HFF-Myc (cell line): Measurements from ENCODE around the gene STX8.

Experiments used
- DNase-seq: peaks from one replicate; pipeline ENCODE4 v3.0.0-alpha.2; 2011; ENCODE audit warnings: low read depth; ENCODE audit errors: extremely low read depth
- H3K4me3 ChIP-seq: replicated peaks from 2 replicates; pipeline ENCODE4 v1.5.1; 2011; ENCODE audit warnings: low read depth, mild to moderate bottlenecking, control low read depth, low read length
- CTCF ChIP-seq: IDR thresholded peaks from 2 replicates; pipeline ENCODE4 v1.5.1; 2012; ENCODE audit warnings: mild to moderate bottlenecking, low read depth, low read length, control low read depth; ENCODE audit errors: missing control alignments

Gene STX8

GRCh38 chr17:9487406-9487805 lies 88.2 kb downstream of the STX8 start:
- DNase-seq, result no peak

DNA sequence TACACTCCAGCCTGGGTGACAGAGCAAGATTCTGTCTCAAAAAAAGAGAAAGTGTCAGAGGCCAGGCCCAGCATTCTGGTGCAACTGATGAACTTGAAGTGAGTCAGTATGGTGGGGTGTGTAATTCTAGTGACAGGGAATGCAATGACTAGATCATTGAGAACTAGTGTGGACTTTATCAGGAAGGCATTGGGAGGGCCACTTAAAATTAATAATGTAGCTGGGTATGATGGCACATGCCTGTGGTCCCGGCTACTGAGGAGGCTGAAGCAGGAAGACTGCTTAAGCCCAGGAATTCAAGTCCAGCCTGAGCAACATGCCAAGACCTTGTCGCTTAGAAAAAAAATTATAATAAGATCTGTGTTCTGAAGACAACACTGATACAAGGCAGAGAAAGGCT lies 90.8 kb downstream of the STX8 start:
- no peak for TF ChIP-seq CTCF
- no peak overlapping the region for H3K4me3 ChIP-seq
- DNase-seq, result no peak

More at GRCh38 chr17:9487406-9487805, 88.2 kb downstream of the STX8 start:
- no peak overlapping the region for H3K4me3 ChIP-seq
- no peak for TF ChIP-seq CTCF

DNA sequence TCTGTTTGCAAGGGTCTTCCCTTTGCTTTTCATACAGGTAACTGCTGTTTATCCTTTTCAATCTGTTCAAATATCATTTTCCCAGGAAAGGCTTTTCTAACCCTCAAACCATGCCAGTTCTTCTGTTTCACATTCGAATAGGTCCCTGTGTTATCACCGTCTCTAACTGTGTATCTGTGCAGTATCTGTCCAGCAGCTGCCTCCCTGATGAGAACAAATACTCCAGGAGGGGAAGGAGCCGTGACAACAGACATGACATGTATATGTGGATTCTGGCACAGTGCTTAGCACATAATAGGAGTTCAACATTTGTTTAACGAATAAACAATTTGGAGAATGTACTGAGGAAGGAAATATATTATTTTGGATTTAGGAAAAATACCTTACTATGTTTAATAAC lies 95.7 kb downstream of the STX8 start:
- H3K4me3 ChIP-seq, result no peak overlapping the region
- TF ChIP-seq CTCF, result no peak
- no peak for DNase-seq

DNA sequence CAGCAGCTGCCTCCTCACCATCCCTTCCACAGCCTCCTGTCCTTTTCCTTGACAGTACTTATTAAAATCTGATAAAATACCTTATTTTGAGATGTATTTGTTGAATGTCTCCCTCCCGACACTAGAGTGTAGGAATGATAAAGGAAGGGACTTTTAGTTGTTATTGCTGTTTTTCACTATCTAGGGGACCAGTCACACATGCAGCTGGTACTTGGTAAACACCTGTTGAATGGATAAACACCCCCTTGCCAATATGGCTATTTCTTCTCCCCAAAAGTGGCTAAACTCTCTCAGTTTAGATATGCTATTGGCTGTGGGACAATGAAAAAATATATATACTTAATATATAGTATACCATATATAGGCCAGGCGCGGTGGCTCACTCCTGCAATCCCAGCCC lies 96.7 kb downstream of the STX8 start:
- no peak overlapping the region for H3K4me3 ChIP-seq
- no peak for DNase-seq
- TF ChIP-seq CTCF, result no peak

DNA sequence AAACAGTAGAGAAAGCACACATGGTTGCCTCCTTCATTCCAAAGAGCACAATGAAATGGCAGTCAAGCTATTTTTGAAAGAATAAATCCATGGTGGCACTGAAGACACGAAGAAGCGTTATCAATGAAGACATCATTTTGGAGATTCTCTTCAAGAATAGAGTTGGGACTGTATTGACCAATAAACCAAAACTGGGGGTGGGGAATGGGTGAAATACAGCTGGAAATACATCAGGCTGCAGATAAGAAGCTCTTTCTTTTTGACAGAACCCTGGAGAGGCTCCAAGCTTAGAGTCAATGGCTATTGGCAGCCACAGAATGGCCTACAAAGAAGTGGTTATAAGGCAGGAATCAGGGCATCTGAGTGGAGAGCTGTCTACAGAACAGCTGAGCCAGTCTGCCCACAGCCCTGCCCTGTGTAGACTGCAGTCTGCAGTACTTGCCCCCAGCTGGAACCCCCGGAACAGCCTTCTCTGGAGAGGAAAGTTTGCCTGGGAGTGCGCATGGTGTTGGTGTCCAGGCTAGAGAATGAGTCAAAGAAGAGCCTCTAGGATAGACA lies 100.4 kb downstream of the STX8 start:
- no peak overlapping the region for H3K4me3 ChIP-seq
- DNase-seq, result no peak
- TF ChIP-seq CTCF, result no peak

DNA sequence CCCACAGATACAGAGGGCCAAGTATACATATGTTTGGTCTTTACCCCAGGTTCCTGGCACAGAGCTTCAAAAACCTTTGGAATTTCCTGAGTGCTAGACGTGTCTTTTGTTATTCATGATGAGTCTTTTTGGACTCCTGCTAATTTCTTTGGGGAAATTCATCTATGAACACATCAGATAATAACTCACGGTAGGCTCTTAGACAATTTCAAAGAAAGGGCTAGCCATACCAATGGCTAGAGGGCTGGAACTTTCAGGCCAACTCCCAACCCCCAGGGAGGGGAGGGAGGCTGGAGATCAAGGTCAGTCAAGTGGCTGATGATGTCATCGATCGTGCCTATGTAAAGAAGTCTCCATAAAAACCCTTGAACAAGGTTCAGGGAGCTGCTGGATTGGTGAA lies 101.9 kb downstream of the STX8 start:
- DNase-seq, result no peak
- no peak for TF ChIP-seq CTCF
- no peak overlapping the region for H3K4me3 ChIP-seq

DNA sequence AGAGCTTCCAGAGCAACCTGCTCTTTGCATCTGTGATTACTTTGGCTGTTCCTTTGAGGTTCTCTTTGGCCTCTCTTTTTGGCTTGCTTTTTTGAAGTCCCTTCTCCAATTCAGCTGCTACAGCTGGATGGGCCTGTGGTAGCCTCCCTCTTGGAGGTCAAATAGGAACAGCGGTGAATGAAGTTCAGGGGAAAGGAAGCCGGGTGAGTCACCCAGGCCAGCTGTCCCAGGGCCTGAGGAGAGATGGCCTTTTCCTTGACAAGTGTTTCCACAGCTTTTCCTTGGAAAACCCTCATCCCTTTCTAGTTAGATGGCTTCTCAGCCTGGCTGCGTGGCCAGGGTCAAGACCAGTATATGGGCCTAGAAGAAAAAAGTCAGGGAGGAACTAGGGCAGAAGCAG lies 103.1 kb downstream of the STX8 start:
- no peak overlapping the region for H3K4me3 ChIP-seq
- DNase-seq, result no peak
- no peak for TF ChIP-seq CTCF
